GM18909 (cell line): ENCODE data around the gene CDON.
"Not testable (repeated sequence)": the region's sequence is repeated elsewhere in the genome, so short reads cannot be mapped to it uniquely, and the experiment has no call there.

Experiments used
- ATAC-seq: cut with Tn5 transposase; IDR thresholded peaks from one replicate; pipeline ENCODE4 v1.9.1; 2021; ENCODE audit warnings: mild to moderate bottlenecking; ENCODE audit not compliant: unreplicated experiment, poor library complexity

Gene CDON

DNA sequence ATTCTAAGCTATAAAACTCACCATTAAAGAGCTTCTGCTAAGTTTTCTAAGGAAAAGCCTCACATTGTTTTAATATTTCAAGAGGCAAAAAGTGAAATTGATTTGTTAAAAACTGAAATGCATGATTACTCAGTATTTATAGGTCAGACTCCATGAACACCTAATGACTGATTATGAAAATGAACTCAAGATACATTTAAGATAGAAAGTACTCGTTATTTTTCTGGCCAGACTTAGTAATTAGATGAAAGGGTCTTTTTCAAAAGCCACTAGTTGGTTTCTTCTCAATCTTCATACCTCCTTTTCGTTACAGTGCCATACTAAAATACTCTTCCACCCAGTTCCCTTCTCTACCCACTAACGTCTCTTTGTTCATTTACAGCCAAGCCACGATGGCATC, 60.5 kb downstream of the CDON start:
- ATAC-seq: no peak

DNA sequence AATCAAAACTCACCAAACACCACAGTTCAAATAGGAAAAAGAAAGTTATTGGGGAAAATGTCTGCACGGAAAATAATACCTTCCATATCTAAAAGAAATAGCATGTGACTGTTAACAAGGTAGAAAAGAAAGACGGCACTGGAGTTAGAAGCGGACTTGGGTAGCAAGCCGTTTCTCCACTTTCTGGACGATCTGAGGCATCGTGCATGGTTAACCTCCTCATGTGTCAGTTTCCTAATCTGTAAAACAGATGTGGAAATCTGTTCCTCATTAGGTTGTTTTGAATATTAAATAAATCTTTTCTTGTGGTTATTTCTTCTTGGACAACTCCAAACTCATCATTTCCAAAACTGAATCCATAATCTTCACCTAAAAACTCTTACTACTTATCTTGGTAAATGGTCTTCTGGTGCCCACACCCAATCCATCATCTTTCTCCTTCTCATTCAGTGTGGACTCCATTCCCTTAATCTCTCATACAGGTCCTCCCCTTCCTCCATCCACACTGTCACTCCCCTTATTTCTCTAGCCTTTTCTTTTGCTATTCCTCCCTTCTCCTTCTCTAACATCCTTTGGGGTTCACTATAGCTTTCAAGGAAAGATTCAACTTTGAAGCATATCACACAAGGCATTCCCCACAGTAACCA, 63.3 kb downstream of the CDON start:
- ATAC-seq: no peak

DNA sequence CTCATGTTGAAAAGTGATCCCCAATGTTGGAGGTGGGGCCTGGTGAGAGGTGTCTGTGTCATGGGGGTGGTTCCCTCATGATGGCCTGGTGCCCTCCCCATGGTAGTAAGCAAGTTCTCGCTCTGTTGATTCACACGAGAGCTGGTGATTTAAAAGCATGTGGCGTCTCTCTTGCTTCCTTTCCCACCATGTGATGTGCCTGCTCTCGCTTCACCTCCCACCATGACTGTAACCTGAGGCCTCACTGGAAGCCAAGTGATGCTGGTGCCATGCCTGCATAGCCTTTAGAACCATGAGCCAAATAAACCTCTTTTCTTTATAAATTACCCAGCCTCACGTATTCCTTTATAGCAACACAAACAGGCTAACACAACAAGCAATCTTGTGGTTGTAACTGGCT, 64.4 kb downstream of the CDON start:
- no peak for ATAC-seq

DNA sequence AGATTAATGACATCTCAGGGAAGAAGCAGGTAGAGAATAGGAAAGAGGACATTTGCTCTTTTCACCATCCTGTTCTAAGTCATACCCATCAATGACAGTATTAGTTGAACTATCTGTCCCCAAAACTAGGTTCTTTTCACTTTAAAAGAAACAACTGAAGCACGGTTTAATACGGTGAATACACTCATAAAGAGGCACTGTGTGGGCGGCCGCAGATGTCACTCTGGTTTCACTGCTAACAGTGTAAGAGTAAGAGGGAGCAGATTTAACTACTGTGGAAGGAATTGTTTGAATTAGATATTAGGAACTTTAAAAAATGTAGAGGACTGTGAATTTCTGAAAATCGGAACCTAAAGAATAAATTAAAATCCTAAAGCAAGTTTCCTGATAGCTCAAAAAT, 67.4 kb downstream of the CDON start:
- no peak for ATAC-seq

DNA sequence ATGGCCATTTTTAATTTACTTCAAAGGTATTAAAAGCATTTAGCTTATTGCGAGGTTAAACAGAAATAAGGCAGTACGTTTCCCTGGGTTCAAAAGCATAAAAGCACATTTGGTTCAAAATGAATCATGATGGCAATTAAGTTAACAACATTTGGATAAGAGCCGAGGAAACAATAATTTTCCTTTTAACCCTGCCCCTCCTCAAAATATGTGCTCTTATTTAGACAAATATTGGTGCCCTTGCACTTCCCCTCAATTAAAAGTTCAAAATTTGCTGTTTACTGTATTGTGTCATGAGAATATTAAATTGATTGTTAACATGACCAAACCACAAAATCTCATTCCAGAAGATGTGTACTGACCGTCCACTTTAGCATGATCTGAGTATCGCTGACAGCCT, 68.2 kb downstream of the CDON start:
- no peak for ATAC-seq

DNA sequence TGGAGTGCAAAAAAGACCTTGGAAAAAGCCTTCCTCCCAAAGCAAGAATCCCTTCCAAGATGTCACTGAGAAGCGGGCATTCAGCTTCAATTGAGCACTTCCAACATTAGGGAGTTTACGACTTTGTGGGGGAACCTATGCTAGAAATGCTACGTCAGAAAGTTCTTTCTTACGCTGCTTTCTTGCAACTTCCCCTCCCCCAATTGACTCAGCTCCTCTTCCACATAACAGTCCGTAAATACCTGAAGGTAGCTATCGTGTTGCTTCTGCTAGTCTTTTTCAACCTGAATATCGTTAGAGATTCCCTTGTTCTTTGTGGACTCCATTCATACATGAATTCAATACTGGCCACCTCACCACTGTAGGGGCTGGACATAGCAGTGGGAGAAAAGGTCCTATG, 69.8 kb downstream of the CDON start:
- ATAC-seq: no peak

DNA sequence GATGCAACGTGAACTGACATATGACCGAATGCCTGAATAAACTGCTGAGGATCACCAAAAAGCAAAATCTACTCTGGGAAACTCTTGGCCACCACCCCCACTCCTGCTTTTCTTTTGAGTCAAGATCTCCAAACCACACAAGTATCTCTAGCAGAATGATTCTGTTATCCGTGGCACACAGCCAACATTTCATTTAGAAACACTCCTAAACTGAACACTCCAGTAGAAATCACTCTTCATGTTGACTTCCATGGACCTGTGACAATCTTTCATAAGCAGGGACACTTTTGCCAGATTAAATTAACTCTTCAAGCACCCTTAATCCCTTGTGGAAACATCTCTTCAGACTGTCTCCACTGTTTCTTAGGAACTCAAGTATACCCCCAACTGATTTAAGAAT, 72.4 kb downstream of the CDON start:
- ATAC-seq: no peak

DNA sequence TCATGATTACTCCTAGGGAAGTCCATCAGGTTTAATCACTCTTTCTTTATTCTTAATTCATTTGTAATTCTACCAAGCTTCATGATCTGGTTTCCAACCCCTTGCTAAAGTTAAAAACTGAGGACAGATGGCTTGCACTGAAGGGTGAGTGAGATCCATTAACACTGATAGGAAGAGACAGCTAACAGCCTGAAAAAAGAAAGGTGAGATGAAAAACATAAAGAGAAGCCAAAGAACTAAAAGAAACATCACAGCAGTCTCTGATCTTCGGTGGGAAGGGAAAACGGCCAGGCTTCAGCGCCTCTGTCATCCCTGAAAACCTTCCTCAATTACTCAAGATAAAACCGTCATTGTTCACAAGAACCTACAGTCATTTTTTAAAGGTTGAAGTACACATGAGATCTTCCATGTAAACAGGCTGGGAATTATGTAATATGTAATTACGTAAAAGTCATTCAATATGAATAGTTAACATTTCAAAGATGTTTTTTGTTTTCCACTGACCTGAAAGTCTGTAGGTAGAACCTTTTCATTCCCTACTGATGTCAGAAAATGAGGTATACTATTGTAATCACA, 75.5 kb downstream of the CDON start:
- ATAC-seq: no peak

DNA sequence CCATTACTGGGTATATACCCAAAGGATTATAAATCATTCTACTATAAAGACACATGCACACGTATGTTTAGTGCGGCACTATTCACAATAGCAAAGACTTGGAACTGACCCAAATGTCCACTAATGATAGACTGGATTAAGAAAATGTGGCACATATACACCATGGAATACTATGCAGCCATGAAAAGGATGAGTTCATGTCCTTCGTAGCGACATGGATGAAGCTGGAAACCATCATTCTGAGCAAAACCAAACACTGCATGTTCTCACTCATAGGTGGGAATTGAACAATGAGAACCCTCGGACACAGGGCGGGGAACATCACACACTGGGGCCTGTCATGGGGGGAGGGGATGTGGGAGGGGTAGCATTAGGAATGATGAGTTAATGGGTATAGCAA, 76.7 kb downstream of the CDON start:
- not testable (repeated sequence) for ATAC-seq

DNA sequence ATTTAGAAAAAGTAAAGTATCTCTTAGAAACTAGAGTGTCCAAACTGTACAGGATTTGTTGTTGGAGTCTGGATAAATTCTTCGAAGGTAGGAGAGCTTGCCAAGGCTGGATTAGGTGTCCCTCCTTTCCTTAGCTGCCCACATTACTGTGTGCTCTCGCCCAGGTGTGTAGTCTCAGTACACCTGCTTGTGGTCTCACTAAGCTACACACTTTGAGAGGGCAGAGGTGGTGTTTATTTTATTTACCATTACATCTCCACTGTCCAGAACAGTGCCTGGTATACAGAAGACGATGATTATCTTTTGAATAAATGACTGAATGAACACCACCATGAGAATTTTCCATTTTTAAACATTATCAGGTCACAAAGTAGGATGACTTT, 80.3 kb downstream of the CDON start:
- no peak for ATAC-seq

DNA sequence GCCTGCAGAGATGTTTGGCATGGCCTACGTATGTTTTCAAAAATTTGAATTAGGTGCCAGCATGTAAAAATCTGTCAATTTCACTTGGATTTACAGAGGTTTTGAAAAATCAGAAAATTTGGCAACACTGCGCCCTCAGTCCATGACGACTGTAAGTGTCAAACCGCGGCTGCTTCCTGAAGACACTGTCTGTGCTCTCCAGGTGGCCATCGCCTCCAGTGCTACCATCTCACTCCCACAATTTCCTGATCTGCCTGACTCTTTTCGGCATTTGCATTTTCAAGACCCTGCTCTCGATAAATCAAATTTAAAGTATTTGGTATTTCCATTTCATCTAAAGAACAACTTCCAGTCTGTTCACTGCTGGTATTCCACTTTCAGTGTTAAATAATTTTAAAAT, 82.2 kb downstream of the CDON start:
- ATAC-seq: no peak

DNA sequence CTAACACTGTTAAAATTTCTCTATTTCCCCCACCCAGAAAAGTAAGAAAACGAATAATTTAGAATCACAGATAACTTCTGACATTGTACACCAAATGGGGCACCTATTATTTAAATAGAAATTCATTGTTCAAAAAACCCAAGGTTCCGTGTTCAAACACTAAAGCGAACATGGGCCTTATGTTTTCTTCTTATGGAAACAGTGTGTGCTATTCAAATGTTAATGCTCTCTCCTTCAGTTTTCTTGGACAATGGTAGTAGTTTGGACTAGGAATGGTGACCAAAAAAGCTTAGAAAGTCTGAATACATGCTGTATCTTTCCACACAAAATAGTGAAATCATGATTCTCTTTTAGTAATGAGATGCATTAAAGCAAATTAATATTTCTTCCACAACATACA, 83.2 kb downstream of the CDON start:
- no peak for ATAC-seq

DNA sequence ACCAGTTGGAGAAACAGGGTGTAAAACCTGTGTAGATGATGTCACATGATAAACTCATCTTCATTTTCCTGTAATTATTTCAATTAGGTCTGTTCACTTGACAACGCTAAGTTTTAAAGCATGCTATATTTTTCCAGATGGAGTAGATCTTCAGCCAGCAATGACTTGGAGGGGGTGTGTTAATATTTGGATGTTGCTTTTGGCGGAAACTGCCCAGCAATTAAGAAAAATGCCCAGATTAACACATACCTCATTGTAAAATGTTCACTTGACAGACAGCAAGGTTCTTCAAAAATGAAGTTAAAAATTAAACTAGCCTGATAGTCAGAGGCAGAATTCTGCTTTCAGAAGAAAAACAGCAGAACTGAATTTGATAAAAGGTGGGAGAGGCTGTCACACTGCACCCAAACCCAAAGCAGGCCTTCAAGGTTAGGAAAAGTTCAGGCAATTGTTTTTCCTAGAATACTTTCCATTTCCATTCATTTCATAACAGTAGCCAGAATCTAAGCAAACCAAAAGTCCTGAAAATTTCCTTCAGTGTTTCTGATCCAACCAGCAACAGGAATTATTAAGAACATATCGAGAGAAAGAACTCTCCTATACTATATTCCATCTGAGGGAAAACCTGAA, 83.8 kb downstream of the CDON start:
- ATAC-seq: no peak

DNA sequence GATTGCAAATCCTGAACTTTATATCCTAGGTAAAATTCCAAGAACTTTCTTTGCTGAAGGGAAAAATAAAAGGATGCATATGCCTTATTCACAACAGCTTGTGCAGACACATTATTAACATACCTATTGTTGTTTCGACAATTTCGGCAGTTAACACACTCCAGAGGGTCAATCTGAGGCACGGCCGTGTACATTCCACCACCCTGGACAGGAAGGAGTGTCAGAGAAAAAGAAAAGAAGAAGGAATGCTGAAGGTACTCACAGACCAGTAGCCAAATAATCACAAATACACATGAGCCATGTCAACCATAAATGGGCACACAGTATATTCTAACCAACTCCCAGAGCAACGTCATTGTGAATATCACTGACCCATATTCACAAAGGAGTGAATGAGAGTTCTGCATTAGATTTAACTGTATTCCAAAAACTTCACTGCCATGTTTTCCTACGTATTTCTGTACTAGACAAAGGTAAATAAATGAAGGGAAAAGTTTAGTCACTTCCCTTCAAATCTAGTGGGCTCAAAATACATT, 84.4 kb downstream of the CDON start:
- ATAC-seq: no peak

DNA sequence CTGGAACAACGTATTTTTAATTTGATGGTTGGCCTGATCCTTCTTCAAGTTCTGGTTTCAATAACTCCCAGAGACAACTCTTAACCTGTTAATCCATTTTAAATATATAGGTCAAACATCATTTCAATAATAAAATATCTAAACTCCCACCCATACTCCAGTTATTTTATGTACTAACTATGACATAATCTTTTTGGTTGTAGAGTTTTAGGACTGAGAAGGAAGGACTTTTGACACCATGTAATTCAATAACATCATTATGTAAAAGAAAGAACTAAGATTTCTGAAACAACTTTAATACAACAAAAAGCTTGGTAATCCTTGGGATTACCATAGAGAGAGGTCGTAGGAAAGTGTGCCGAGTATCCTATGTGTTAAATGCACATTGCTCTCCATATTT, 85.3 kb downstream of the CDON start:
- no peak for ATAC-seq

DNA sequence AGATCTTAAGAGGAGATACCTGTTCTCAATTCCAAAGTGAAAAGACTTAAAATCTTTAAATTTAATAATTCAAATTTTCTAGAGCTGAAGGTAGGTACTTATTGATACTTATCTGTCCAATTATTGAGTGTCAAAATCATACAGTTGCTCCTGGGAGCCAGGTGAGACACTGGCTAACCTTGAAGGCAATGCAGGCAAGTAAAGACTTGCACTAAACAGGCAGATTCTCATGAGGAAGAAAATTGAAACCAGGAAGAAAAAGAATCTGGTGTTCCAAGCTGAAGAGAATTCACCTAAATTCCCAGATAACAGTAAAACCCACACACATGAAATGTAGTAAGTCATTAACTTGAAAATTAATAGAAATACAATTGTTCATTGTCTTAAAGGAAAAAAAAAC, 86.5 kb downstream of the CDON start:
- no peak for ATAC-seq

DNA sequence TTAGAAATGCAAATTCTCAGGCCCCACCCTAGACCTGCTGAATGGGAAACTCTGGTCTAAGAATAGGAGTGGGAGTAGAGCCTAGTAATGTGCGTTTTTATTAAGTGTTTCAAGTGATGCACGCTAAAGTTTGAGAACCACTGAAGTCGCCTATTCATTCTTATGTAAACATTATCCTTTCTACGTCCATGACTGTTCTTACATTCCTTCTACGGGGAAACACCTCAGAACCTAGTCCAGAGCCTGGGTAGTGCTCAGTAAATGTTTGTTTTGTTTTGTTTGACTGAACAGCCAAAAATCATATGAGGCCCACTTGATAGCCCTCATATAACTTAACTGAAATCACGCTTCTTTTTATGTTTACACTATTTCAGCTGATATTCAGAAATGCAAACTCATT, 87.0 kb downstream of the CDON start:
- no peak for ATAC-seq

DNA sequence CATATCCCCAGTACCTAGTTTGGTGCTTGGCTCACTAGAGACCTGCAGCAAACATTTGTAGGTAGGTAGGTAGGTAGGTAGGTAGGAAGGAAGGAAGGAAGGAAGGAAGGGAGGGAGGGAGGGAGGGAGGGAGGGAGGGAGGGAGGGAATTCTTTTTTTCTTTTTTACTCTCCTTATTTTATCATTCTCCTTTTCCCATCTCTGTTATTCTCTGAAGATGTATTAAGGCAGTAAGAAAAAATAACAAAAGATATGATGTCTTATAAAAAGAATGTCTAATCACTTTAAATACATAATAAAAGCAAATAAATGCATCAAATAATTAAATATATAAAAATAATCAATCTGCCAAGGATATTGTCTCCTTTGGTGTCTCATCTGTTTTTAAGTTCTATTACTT, 88.4 kb downstream of the CDON start:
- no peak for ATAC-seq

DNA sequence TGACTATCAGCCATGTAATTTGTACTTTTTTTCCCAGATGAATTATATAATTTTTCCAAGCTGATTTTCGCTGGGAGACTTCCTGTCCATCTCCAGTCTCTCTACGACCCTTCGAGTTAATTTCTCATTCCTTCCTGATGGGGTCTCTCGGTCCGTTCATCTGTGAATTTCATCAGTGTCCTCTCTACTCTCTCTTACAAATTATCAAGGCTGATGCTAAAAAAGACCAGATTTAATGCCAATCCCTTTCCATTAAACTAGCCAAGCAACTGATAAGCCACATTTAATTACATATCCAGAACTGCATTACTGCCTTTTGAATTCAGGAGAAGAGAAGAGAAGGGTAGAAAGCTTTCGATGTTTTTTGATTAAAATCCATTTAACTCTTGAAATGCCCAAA, 91.0 kb downstream of the CDON start:
- no peak for ATAC-seq

DNA sequence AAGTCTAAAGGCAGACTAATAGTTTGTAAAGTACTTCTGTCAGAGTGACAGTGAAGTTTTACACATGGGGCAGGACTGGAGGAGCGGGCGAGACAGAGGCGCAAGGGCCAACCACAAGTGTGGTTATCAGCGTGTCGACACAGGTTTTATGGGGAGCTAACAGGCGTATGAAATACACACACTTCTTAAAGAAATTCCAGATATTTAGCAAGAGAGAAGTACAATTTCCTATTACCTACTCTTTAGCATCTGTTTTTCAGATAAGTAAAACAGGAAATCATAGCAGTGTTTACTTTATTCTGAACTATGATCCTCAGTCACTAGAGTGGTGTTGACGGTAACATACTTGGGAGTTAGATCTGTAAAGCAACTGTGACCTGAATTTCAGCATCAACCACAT, 94.3 kb downstream of the CDON start:
- ATAC-seq: no peak

DNA sequence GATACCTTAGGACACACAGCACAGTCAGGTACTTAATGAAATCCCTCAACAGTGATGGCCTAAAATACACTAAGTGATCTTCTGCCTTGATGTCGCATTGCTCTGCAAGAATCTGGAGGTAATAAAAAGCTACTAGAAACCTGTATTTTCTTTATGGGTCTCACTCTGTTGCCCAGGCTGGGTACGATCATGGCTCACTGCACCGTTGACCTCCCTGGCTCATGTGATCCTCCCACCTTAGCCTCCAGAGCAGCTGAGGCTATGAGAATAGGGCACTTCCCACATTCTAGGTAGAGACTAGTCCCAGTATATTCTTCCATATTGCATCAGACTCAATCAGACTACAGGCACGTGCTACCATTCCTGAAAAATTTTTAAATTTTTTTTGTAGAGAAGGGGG, 95.2 kb downstream of the CDON start:
- ATAC-seq: no peak

DNA sequence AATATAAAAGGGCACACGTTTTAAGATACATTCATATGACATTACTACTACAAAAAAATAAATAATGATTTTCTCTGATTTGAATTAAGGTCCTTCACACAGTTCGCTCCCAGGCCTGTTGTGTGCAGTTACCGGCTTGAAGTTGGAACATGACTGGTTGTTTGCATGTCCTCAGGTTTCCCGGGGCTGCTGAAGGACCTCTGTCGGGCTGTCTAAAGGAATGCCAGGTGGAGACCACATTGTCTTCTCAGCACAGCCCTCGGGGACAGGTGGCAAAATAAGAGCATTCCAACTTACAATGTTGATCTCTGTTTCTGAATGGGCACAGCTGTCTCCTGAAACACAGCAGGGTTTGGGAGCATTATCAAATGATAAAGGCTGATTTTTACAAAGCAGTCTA, 101.9 kb downstream of the CDON start:
- no peak for ATAC-seq
